Astrocyte of the cerebellum (primary cell): ENCODE results near the gene PPTC7.

ENCODE experiments used
- DNase-seq: peaks from one replicate; pipeline ENCODE4 v3.0.0-alpha.2; 2011; ENCODE audit warnings: low read depth
- H3K4me3 ChIP-seq: 2 replicates; pipeline ENCODE4 v1.5.1; 2011; ENCODE audit warnings: mild to moderate bottlenecking, low read depth, low read length, moderate library complexity
- CTCF ChIP-seq: IDR thresholded peaks from 2 replicates; pipeline ENCODE4 v1.5.1; 2012; ENCODE audit warnings: low read length, low read depth, moderate library complexity, mild to moderate bottlenecking; ENCODE audit errors: missing control alignments
- in situ Hi-C: cut with HindIII; loops from 2 replicates; pipeline ENCODE4 v1.10.0; 2017; ENCODE audit warnings: low sequenced_read_pairs

The PPTC7 gene

DNA sequence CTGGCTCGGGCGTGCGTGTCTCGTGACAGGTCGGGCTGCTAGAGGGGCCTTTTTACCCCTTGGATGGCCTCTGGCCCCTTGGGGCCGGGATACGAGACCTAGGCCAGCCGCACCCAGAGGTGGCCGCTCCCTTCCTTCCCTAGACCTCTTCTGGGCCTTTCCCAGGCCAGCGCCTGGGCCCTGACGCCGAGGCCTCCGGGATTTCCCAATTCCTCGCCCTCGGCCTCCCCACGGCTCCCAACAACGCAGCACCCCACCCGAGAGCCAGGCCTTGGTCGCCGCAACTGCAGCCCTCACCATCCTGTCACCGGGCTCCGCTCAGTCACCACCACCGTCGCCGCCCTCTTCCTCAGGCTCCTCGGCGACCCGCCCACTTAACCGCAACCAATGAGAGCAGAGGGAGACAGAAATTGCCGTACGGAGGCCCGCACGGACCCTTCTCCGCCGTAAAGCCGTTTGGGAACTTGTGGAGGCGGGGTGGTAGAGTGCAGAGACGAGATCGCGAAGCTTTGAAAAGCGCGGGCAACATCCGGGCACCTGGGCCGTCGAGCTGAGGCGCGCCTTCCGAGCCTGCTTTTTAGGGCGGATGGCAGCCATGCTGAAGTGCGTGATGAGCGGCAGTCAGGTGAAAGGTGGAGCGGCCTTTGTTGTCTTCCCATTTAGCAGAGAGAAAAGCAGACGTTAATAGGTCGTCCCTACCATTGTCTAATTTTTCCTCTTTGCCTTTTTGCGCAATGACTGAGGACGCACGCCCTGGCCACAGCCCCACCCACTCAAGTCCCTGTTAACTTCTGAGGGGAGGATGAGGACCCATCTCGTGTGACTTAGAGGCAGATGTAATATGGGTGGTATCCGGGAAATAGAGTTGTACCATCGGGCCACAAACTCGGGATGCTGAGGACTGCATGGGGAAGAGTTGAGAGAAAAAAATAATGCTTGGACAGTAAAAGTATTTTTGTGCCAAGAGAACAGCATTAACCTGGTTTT is 81.1 kb downstream of the PPTC7 start, which contains the start of the genes RAD9B and VPS29:
TSS of gene RAD9B (plus strand) at position 580 of the 987 bp plus-strand sequence. CDS start at position 587, 7 bp downstream.
TSS of gene VPS29 (minus strand) at position 360 of the 987 bp plus-strand sequence. CDS start at position 300, 60 bp downstream.
- H3K4me3 ChIP-seq = peak within 1 kb of the TSS; percentile 87
- in situ Hi-C loops = loop anchor here (5.0 kb wide), 1 partner anchor 35 kb away; no protein-coding TSS in a partner anchor
- no peak for TF ChIP-seq CTCF
- peak; percentile 92 for DNase-seq

DNA sequence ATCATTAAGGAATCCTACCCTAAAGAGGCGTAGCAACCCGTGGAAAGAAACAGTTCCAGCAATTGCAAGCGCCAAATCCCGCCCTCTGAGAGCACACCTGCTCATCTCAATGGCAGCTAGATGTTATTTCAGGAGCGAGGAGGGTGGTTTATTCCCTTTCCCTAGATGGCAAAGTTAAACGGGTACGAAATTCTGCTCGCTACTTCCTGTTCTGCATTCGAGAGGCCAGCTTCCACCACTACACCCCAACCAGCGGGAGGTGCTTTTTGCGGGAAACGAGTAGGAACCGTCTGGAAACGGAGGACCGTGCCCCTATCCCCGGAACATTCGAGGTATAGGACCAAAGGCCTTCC is 81.7 kb downstream of the PPTC7 start:
- in situ Hi-C loops = loop anchor here (5.0 kb wide), 1 partner anchor 36 kb away; no protein-coding TSS in a partner anchor
- TF ChIP-seq CTCF = no peak
- peak overlapping the region; percentile 87 for H3K4me3 ChIP-seq
- peak; percentile 23 for DNase-seq

- no peak overlapping the region for H3K4me3 ChIP-seq
- in situ Hi-C loops = no loop called here
- DNase-seq = no peak
- no peak for TF ChIP-seq CTCF
Measured at GRCh38 chr12:110498984-110499706, 84.0 kb downstream of the PPTC7 start.
